ENCODE results near the gene GNB5.

DNA sequence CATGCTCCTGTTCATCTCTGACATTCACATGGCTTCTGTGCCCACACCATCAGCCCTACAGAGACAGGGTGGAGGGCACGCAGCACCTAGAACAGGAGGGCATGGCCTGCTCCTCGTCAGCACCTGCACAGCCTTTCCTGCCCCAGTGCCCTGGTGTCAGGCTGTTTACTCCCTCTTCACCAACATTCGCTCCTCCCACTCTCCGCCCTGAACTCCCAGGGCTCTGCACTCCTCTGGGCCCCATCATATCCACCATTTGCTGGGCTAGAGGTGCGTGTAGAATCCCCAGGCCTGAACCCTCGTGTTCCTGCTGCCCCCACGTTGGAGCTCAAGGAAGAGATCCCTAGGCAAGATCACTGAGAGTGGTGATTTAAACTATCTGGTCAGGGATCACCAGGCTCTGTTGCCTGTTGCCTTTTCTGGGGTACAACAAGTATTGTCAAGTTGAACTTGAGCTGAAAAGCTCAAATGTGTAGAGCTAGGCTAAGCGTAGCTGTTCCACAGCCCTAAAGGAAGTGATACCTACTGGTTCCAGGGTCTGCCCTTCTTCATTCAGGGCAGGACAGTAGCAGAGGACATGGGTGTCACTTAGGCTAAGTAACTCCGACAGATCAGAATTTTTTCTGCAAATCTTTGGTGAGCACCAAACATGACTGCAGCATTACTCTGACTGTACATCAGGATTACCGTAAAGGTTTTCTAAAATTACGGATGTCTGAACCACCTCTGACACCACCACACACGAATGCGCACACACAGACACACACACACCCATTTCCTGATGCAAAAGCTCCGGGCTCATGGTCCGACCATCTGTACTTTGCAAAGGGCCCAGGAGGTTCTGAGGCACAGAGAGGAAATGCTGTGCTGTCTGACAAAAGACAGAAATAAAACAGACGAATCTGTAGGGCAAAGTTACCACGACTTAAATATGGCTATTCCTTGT, 43.7 kb upstream of the GNB5 start:
- TF ChIP-seq, protein P1, sequence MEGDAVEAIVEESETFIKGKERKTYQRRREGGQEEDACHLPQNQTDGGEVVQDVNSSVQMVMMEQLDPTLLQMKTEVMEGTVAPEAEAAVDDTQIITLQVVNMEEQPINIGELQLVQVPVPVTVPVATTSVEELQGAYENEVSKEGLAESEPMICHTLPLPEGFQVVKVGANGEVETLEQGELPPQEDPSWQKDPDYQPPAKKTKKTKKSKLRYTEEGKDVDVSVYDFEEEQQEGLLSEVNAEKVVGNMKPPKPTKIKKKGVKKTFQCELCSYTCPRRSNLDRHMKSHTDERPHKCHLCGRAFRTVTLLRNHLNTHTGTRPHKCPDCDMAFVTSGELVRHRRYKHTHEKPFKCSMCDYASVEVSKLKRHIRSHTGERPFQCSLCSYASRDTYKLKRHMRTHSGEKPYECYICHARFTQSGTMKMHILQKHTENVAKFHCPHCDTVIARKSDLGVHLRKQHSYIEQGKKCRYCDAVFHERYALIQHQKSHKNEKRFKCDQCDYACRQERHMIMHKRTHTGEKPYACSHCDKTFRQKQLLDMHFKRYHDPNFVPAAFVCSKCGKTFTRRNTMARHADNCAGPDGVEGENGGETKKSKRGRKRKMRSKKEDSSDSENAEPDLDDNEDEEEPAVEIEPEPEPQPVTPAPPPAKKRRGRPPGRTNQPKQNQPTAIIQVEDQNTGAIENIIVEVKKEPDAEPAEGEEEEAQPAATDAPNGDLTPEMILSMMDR (IDR thresholded peaks at IDR 0.05), result no peak
- TF ChIP-seq POLR2A (IDR thresholded peaks at IDR 0.05), result no peak
- no peak for TF ChIP-seq POLR2AphosphoS5 (IDR thresholded peaks at IDR 0.05; ENCODE audit: insufficient read depth in 1 of 2, low read depth in 1 of 2)
